ENCODE results near the gene PAQR8. TPM values are rescaled to one million over a fixed set of nuclear protein-coding genes. Genes with fewer than 3 reads are reported as not detected.
A peak's percentile ranks its signal among the peaks of the same experiment; 100 is the strongest.

PAQR8 gene
- total RNA-seq (10 to 100 TPM; 36.4 to 40.9 TPM), polyA plus RNA-seq (10 to 100 TPM; 14.5 to 30.3 TPM)

GRCh38 chr6:52361945-52362442 is at the start of gene PAQR8:
TSS of gene PAQR8 (plus strand) at chr6:52362151. CDS start at chr6:52403214, 41,063 bp downstream.
- peak within 1 kb of the TSS; percentile 90 for H3K27ac ChIP-seq (ENCODE audit: low read depth, low read length)
- Mint-ChIP-seq H3K27me3 (no peaks in the 10 kb centered on the region), H3K4me1 (peaks cover 28 to 53% (median 41%) of the 10 kb centered on the region in 4 donors), H3K9me3 (peaks cover 0 to 4% (median 0%) of the 10 kb centered on the region in 8 donors), H3K4me3 (peak within 1 kb of the TSS; percentile 93 to 99 (median 98)), H3K27ac (peak within 1 kb of the TSS; percentile 90 to 98 (median 98)), H3K36me3 (peaks cover 9 to 25% of the 10 kb centered on the region in 2 donors)
- H3K4me3 ChIP-seq (ENCODE audit: low read length in 2 of 2), result peak within 1 kb of the TSS; percentile 62 to 97
- intact Hi-C loops (cut with micrococcal nuclease), result loop anchor here (1.0 to 2.0 kb wide), 6 partner anchors 15 to 77 kb away; no protein-coding TSS in a partner anchor
- peak; percentile 77 to 88 (median 85) for DNase-seq
- no peaks in the 10 kb centered on the region for H3K9me3 ChIP-seq (ENCODE audit: control insufficient read depth in 1 of 2, low read length in 2 of 2)
- H3K36me3 ChIP-seq (ENCODE audit: insufficient read depth, low read length), result peaks cover 1% of the 10 kb centered on the region
- CTCF ChIA-PET (ENCODE audit: partially characterized antibody), result interaction anchor here (0.7 to 5.3 kb wide), 29 partner anchors 8 to 301 kb away, joined by 3 to 86 read pairs (median 5); partner anchors contain the start of genes EFHC1 and MCM3
- POLR2A ChIA-PET (ENCODE audit: partially characterized antibody), result interaction anchor here (0.8 to 10.2 kb wide), 26 partner anchors 9 to 633 kb away, joined by 3 to 176 read pairs (median 7); partner anchors contain the start of genes EFHC1, GSTA4 and MCM3
- H3K4me1 ChIP-seq (ENCODE audit: insufficient read depth, low read length), result peaks cover 41% of the 10 kb centered on the region
- no peaks in the 10 kb centered on the region for H3K27me3 ChIP-seq (ENCODE audit: insufficient read depth, low read length)

GRCh38 chr6:52312461-52312860 is 49.5 kb upstream of the PAQR8 start:
- peaks cover 31% of the 10 kb centered on the region for H3K4me1 ChIP-seq (ENCODE audit: insufficient read depth, low read length)
- no peaks in the 10 kb centered on the region for H3K27me3 ChIP-seq (ENCODE audit: insufficient read depth, low read length)
- H3K27ac ChIP-seq (ENCODE audit: low read depth, low read length), result no peak overlapping the region
- intact Hi-C loops (cut with micrococcal nuclease), result no loop called here
- no peak overlapping the region for H3K4me3 ChIP-seq (ENCODE audit: low read length in 2 of 2)
- Mint-ChIP-seq H3K4me3 (no peak overlapping the region), H3K36me3 (no peaks in the 10 kb centered on the region), H3K9me3 (no peaks in the 10 kb centered on the region), H3K27ac (peak overlapping the region in 2 of 7 donors; percentile 2 to 31), H3K27me3 (no peaks in the 10 kb centered on the region), H3K4me1 (peaks cover 24 to 57% (median 40%) of the 10 kb centered on the region in 4 donors)
- ChIA-PET CTCF (ENCODE audit: partially characterized antibody) (interaction anchor here (0.6 to 3.7 kb wide), 7 partner anchors 18 to 95 kb away, joined by 4 to 14 read pairs (median 6); partner anchors contain the start of gene PAQR8), POLR2A (ENCODE audit: partially characterized antibody) (interaction anchor here (0.7 to 5.4 kb wide), 5 partner anchors 21 to 351 kb away, joined by 3 to 48 read pairs (median 3); no protein-coding TSS in a partner anchor)
- H3K36me3 ChIP-seq (ENCODE audit: insufficient read depth, low read length), result no peaks in the 10 kb centered on the region
- DNase-seq, result no peak
- H3K9me3 ChIP-seq (ENCODE audit: control insufficient read depth in 1 of 2, low read length in 2 of 2), result no peaks in the 10 kb centered on the region

- Histone ChIP-seq H3K27me3 (ENCODE audit: insufficient read depth, low read length) (no peaks in the 10 kb centered on the region), H3K4me3 (ENCODE audit: low read length in 2 of 2) (no peak overlapping the region), H3K36me3 (ENCODE audit: insufficient read depth, low read length) (no peaks in the 10 kb centered on the region), H3K4me1 (ENCODE audit: insufficient read depth, low read length) (peaks cover 18% of the 10 kb centered on the region), H3K9me3 (ENCODE audit: control insufficient read depth in 1 of 2, low read length in 2 of 2) (no peaks in the 10 kb centered on the region), H3K27ac (ENCODE audit: low read depth, low read length) (no peak overlapping the region)
- CTCF ChIA-PET (ENCODE audit: partially characterized antibody), result no interaction called here
- Mint-ChIP-seq H3K4me1 (peaks cover 17 to 51% (median 31%) of the 10 kb centered on the region in 4 donors), H3K9me3 (no peaks in the 10 kb centered on the region), H3K36me3 (no peaks in the 10 kb centered on the region), H3K4me3 (no peak overlapping the region), H3K27ac (peak overlapping the region in 1 of 7 donors; percentile 36), H3K27me3 (no peaks in the 10 kb centered on the region)
- intact Hi-C loops (cut with micrococcal nuclease), result no loop called here
- POLR2A ChIA-PET (ENCODE audit: partially characterized antibody), result no interaction called here
- no peak for DNase-seq
Measured at GRCh38 chr6:52314752-52315151, 47.2 kb upstream of the PAQR8 start.

GRCh38 chr6:52317211-52317610 is 44.7 kb upstream of the PAQR8 start:
- Histone ChIP-seq H3K4me1 (ENCODE audit: insufficient read depth, low read length) (peaks cover 10% of the 10 kb centered on the region), H3K27me3 (ENCODE audit: insufficient read depth, low read length) (no peaks in the 10 kb centered on the region), H3K27ac (ENCODE audit: low read depth, low read length) (no peak overlapping the region), H3K4me3 (ENCODE audit: low read length in 2 of 2) (no peak overlapping the region), H3K9me3 (ENCODE audit: control insufficient read depth in 1 of 2, low read length in 2 of 2) (no peaks in the 10 kb centered on the region), H3K36me3 (ENCODE audit: insufficient read depth, low read length) (no peaks in the 10 kb centered on the region)
- Mint-ChIP-seq H3K27ac (no peak overlapping the region), H3K27me3 (no peaks in the 10 kb centered on the region), H3K9me3 (no peaks in the 10 kb centered on the region), H3K4me1 (peaks cover 11 to 34% (median 16%) of the 10 kb centered on the region in 4 donors), H3K36me3 (no peaks in the 10 kb centered on the region), H3K4me3 (no peak overlapping the region)
- DNase-seq, result no peak
- intact Hi-C loops (cut with micrococcal nuclease), result no loop called here
- ChIA-PET CTCF (ENCODE audit: partially characterized antibody) (no interaction called here), POLR2A (ENCODE audit: partially characterized antibody) (no interaction called here)

GRCh38 chr6:52317841-52318581 is 43.9 kb upstream of the PAQR8 start:
- H3K27ac Mint-ChIP-seq, result peak overlapping the region in 5 of 7 donors; percentile 1 to 57 (median 48)
- no peak overlapping the region for H3K27ac ChIP-seq (ENCODE audit: low read depth, low read length)
- POLR2A ChIA-PET (ENCODE audit: partially characterized antibody), result no interaction called here

GRCh38 chr6:52324189-52324588 is 37.8 kb upstream of the PAQR8 start:
- peaks cover 0 to 6% (median 4%) of the 10 kb centered on the region in 4 donors for H3K4me1 Mint-ChIP-seq
- H3K9me3 Mint-ChIP-seq, result no peaks in the 10 kb centered on the region
- H3K4me3 ChIP-seq (ENCODE audit: low read length in 2 of 2), result no peak overlapping the region
- no peaks in the 10 kb centered on the region for H3K36me3 Mint-ChIP-seq
- H3K27ac Mint-ChIP-seq, result no peak overlapping the region
- POLR2A ChIA-PET (ENCODE audit: partially characterized antibody), result no interaction called here
- H3K27me3 Mint-ChIP-seq, result no peaks in the 10 kb centered on the region
- no peak overlapping the region for H3K27ac ChIP-seq (ENCODE audit: low read depth, low read length)
- intact Hi-C loops (cut with micrococcal nuclease), result no loop called here
- no peaks in the 10 kb centered on the region for H3K4me1 ChIP-seq (ENCODE audit: insufficient read depth, low read length)
- DNase-seq, result no peak
- no peak overlapping the region for H3K4me3 Mint-ChIP-seq
- CTCF ChIA-PET (ENCODE audit: partially characterized antibody), result interaction anchor here (1.2 kb wide), 1 partner anchor 14 kb away, joined by 4 read pairs; no protein-coding TSS in a partner anchor
- no peaks in the 10 kb centered on the region for H3K36me3 ChIP-seq (ENCODE audit: insufficient read depth, low read length)
- H3K9me3 ChIP-seq (ENCODE audit: control insufficient read depth in 1 of 2, low read length in 2 of 2), result no peaks in the 10 kb centered on the region
- no peaks in the 10 kb centered on the region for H3K27me3 ChIP-seq (ENCODE audit: insufficient read depth, low read length)

More at GRCh38 chr6:52317841-52318581, 43.9 kb upstream of the PAQR8 start:
- Mint-ChIP-seq H3K4me1 (peaks cover 9 to 26% (median 14%) of the 10 kb centered on the region in 4 donors), H3K27me3 (no peaks in the 10 kb centered on the region), H3K36me3 (no peaks in the 10 kb centered on the region), H3K9me3 (no peaks in the 10 kb centered on the region), H3K4me3 (no peak overlapping the region)
- no peaks in the 10 kb centered on the region for H3K27me3 ChIP-seq (ENCODE audit: insufficient read depth, low read length)
- peaks cover 10% of the 10 kb centered on the region for H3K4me1 ChIP-seq (ENCODE audit: insufficient read depth, low read length)
- intact Hi-C loops (cut with micrococcal nuclease), result no loop called here
- H3K4me3 ChIP-seq (ENCODE audit: low read length in 2 of 2), result no peak overlapping the region
- H3K9me3 ChIP-seq (ENCODE audit: control insufficient read depth in 1 of 2, low read length in 2 of 2), result no peaks in the 10 kb centered on the region
- CTCF ChIA-PET (ENCODE audit: partially characterized antibody), result interaction anchor here (1.4 kb wide), 1 partner anchor 72 kb away, joined by 4 read pairs; no protein-coding TSS in a partner anchor
- H3K36me3 ChIP-seq (ENCODE audit: insufficient read depth, low read length), result no peaks in the 10 kb centered on the region
- no peak for DNase-seq

All from CD4-positive, alpha-beta memory T cell (primary cell).